Measurements from ENCODE around the gene PIP4P1. TPM values are rescaled to one million over a fixed set of nuclear protein-coding genes. Genes with fewer than 3 reads are reported as not detected.
A peak's percentile ranks its signal among the peaks of the same experiment; 100 is the strongest.

Gene PIP4P1
- total and polyA plus RNA-seq, 2 of the 13 experiments (the other 11 are each of a cell fraction or from before 2014, with no cell fraction given): 33.4 to 47.0 TPM

DNA sequence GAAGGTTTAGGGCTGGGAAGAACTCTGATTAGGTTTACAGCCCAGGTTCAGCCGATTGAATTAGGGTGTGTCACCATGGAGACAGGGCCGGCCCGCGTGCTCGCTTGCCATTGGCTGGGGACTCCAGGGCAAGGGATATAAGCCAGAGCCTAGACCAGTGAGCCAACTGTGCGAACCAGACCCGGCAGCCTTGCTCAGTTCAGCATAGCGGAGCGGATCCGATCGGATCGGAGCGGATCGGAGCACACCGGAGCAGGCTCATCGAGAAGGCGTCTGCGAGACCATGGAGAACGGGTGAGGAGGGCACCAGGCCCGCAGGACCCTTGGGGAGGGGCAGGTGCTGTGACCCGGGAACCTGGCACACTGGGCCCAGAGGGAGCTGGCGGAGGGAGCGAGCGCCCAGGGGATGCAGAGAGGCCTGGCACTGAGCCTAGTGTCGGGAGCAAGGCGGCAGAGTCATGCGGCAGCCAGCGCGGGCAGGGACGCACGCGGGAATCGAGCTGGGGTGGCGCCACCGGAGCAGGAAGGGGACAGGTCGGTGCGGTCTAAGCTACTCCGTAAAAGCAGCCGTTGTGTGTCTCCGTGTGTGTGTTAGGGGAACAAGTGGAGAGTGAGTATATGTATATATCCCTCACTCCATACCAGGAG lies 8.1 kb upstream of the PIP4P1 start, which contains the start of gene PNP (continued):
- TF ChIP-seq, protein P1, sequence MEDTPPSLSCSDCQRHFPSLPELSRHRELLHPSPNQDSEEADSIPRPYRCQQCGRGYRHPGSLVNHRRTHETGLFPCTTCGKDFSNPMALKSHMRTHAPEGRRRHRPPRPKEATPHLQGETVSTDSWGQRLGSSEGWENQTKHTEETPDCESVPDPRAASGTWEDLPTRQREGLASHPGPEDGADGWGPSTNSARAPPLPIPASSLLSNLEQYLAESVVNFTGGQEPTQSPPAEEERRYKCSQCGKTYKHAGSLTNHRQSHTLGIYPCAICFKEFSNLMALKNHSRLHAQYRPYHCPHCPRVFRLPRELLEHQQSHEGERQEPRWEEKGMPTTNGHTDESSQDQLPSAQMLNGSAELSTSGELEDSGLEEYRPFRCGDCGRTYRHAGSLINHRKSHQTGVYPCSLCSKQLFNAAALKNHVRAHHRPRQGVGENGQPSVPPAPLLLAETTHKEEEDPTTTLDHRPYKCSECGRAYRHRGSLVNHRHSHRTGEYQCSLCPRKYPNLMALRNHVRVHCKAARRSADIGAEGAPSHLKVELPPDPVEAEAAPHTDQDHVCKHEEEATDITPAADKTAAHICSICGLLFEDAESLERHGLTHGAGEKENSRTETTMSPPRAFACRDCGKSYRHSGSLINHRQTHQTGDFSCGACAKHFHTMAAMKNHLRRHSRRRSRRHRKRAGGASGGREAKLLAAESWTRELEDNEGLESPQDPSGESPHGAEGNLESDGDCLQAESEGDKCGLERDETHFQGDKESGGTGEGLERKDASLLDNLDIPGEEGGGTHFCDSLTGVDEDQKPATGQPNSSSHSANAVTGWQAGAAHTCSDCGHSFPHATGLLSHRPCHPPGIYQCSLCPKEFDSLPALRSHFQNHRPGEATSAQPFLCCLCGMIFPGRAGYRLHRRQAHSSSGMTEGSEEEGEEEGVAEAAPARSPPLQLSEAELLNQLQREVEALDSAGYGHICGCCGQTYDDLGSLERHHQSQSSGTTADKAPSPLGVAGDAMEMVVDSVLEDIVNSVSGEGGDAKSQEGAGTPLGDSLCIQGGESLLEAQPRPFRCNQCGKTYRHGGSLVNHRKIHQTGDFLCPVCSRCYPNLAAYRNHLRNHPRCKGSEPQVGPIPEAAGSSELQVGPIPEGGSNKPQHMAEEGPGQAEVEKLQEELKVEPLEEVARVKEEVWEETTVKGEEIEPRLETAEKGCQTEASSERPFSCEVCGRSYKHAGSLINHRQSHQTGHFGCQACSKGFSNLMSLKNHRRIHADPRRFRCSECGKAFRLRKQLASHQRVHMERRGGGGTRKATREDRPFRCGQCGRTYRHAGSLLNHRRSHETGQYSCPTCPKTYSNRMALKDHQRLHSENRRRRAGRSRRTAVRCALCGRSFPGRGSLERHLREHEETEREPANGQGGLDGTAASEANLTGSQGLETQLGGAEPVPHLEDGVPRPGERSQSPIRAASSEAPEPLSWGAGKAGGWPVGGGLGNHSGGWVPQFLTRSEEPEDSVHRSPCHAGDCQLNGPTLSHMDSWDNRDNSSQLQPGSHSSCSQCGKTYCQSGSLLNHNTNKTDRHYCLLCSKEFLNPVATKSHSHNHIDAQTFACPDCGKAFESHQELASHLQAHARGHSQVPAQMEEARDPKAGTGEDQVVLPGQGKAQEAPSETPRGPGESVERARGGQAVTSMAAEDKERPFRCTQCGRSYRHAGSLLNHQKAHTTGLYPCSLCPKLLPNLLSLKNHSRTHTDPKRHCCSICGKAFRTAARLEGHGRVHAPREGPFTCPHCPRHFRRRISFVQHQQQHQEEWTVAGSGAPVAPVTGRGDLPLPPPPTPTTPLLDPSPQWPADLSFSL (CRISPR knock-in tag; IDR thresholded peaks at IDR 0.05): no peak; the same call in 1 of the 2 replicates
- TF ChIP-seq HOXA9 (CRISPR knock-in tag; IDR thresholded peaks at IDR 0.05; ENCODE audit: borderline replicate concordance) (no peak), ETV5 (CRISPR knock-in tag; IDR thresholded peaks at IDR 0.05; ENCODE audit: borderline replicate concordance) (0 out of 2 replicates have a peak, but pooled peaks have one; percentile 19), ZFYVE20 (CRISPR knock-in tag; IDR thresholded peaks at IDR 0.05; ENCODE audit: borderline replicate concordance, low read depth) (0 out of 2 replicates have a peak, but pooled peaks have one; percentile 71), SRSF9 (IDR thresholded peaks at IDR 0.05; ENCODE audit: borderline replicate concordance, insufficient read depth, low read depth, low read length, poor library complexity, severe bottlenecking) (no peak), ZFY (CRISPR knock-in tag; IDR thresholded peaks at IDR 0.05) (peak; percentile 92), RFX1 (IDR thresholded peaks at IDR 0.05) (peak; percentile 83), ZNF619 (CRISPR knock-in tag; IDR thresholded peaks at IDR 0.05) (peak; percentile 71), IRX3 (CRISPR knock-in tag; IDR thresholded peaks at IDR 0.05; ENCODE audit: borderline replicate concordance, low read depth) (no peak), NFRKB (IDR thresholded peaks at IDR 0.05) (no peak), ZNF577 (CRISPR knock-in tag; IDR thresholded peaks at IDR 0.05; ENCODE audit: borderline replicate concordance, low read depth) (no peak), HNRNPH1 (optimal IDR thresholded peaks at IDR 0.05; ENCODE audit: low read depth, low read length) (no peak), ZNF143 (CRISPR knock-in tag; IDR thresholded peaks at IDR 0.05) (no peak), MXD4 (CRISPR knock-in tag; IDR thresholded peaks at IDR 0.05) (peak; percentile 60; the same call in 1 of the 2 replicates), FIP1L1 (IDR thresholded peaks at IDR 0.05; ENCODE audit: borderline replicate concordance, insufficient read depth, low read depth, low read length) (peak; percentile 80; the same call in 1 of the 2 replicates)
- TF ChIP-seq, protein P2, sequence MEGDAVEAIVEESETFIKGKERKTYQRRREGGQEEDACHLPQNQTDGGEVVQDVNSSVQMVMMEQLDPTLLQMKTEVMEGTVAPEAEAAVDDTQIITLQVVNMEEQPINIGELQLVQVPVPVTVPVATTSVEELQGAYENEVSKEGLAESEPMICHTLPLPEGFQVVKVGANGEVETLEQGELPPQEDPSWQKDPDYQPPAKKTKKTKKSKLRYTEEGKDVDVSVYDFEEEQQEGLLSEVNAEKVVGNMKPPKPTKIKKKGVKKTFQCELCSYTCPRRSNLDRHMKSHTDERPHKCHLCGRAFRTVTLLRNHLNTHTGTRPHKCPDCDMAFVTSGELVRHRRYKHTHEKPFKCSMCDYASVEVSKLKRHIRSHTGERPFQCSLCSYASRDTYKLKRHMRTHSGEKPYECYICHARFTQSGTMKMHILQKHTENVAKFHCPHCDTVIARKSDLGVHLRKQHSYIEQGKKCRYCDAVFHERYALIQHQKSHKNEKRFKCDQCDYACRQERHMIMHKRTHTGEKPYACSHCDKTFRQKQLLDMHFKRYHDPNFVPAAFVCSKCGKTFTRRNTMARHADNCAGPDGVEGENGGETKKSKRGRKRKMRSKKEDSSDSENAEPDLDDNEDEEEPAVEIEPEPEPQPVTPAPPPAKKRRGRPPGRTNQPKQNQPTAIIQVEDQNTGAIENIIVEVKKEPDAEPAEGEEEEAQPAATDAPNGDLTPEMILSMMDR (CRISPR knock-in tag; IDR thresholded peaks at IDR 0.05): peak; percentile 48
- TF ChIP-seq, protein P3, sequence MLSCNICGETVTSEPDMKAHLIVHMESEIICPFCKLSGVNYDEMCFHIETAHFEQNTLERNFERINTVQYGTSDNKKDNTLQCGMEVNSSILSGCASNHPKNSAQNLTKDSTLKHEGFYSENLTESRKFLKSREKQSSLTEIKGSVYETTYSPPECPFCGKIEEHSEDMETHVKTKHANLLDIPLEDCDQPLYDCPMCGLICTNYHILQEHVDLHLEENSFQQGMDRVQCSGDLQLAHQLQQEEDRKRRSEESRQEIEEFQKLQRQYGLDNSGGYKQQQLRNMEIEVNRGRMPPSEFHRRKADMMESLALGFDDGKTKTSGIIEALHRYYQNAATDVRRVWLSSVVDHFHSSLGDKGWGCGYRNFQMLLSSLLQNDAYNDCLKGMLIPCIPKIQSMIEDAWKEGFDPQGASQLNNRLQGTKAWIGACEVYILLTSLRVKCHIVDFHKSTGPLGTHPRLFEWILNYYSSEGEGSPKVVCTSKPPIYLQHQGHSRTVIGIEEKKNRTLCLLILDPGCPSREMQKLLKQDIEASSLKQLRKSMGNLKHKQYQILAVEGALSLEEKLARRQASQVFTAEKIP (CRISPR knock-in tag; IDR thresholded peaks at IDR 0.05; ENCODE audit: borderline replicate concordance): no peak
